H9 (cell line): ENCODE data around the gene NUMA1. TPM values are rescaled to one million over a fixed set of nuclear protein-coding genes. Genes with fewer than 3 reads are reported as not detected.

Experiments used
- DNase-seq: peaks from one replicate; pipeline ENCODE4 v3.0.0-alpha.2; 2017
- H2AFZ ChIP-seq: one replicate; pipeline ENCODE4 v1.6.1; 2013; ENCODE audit warnings: mild to moderate bottlenecking, low read length, control low read depth, moderate library complexity
- H2AK5ac ChIP-seq: 2 replicates; pipeline ENCODE4 v1.6.1; 2013; ENCODE audit warnings: low read length, control low read depth, mixed read lengths; ENCODE audit not compliant: insufficient read length
- H2BK120ac ChIP-seq: one replicate; pipeline ENCODE4 v1.6.1; 2013; ENCODE audit warnings: low read depth, mild to moderate bottlenecking, low read length, control low read depth, inconsistent platforms; ENCODE audit not compliant: poor library complexity, severe bottlenecking
- H2BK12ac ChIP-seq: 2 replicates; pipeline ENCODE4 v1.6.1; 2013; ENCODE audit warnings: low read length, control low read depth, mixed read lengths, low read depth; ENCODE audit not compliant: insufficient read length
- H2BK15ac ChIP-seq: 2 replicates; pipeline ENCODE4 v1.6.1; 2013; ENCODE audit warnings: low read depth, low read length, control low read depth
- H2BK20ac ChIP-seq: one replicate; pipeline ENCODE4 v1.6.1; 2013; ENCODE audit warnings: low read depth, mild to moderate bottlenecking, low read length, control low read depth, inconsistent platforms; ENCODE audit not compliant: poor library complexity, severe bottlenecking
- H2BK5ac ChIP-seq: 2 replicates; pipeline ENCODE4 v1.6.1; 2013; ENCODE audit warnings: low read length, control low read depth, mixed read lengths; ENCODE audit not compliant: insufficient read length
- H3K14ac ChIP-seq: 2 replicates; pipeline ENCODE4 v1.6.1; 2013; ENCODE audit warnings: low read length, control low read depth; ENCODE audit not compliant: insufficient read depth
- H3K18ac ChIP-seq: 2 replicates; pipeline ENCODE4 v1.6.1; 2013; ENCODE audit warnings: low read depth, mild to moderate bottlenecking, mixed read lengths, low read length, control low read depth; ENCODE audit not compliant: insufficient read length
- H3K23ac ChIP-seq: 2 replicates; pipeline ENCODE4 v1.6.1; 2013; ENCODE audit warnings: low read length, control low read depth, mixed read lengths, low read depth; ENCODE audit not compliant: insufficient read length
- H3K23me2 ChIP-seq: 2 replicates; pipeline ENCODE4 v1.6.1; 2013; ENCODE audit warnings: low read depth, mild to moderate bottlenecking, mixed read lengths, low read length, control low read depth; ENCODE audit not compliant: insufficient read length, poor library complexity, severe bottlenecking
- H3K27ac ChIP-seq: 2 replicates; pipeline ENCODE4 v1.5.1; 2013; ENCODE audit warnings: low read length, control low read depth, mixed read lengths, low read depth; ENCODE audit not compliant: insufficient read length
- H3K27me3 ChIP-seq: 2 replicates; pipeline ENCODE4 v1.6.1; 2013; ENCODE audit warnings: low read length, control low read depth, inconsistent platforms; ENCODE audit not compliant: insufficient read depth
- H3K4ac ChIP-seq: 2 replicates; pipeline ENCODE4 v1.6.1; 2013; ENCODE audit warnings: low read depth, mild to moderate bottlenecking, control low read depth, inconsistent platforms, low read length, moderate library complexity
- H3K4me1 ChIP-seq: 2 replicates; pipeline ENCODE4 v1.6.1; 2013; ENCODE audit warnings: low read length, control low read depth, inconsistent platforms; ENCODE audit not compliant: insufficient read depth
- H3K4me2 ChIP-seq: 2 replicates; pipeline ENCODE4 v1.6.1; 2013; ENCODE audit warnings: low read length, control low read depth, mixed read lengths; ENCODE audit not compliant: insufficient read length, insufficient read depth
- H3K56ac ChIP-seq: 2 replicates; pipeline ENCODE4 v1.6.1; 2013; ENCODE audit warnings: low read depth, mild to moderate bottlenecking, mixed read lengths, low read length, control low read depth; ENCODE audit not compliant: insufficient read length
- H3K79me1 ChIP-seq: 2 replicates; pipeline ENCODE4 v1.6.1; 2013; ENCODE audit warnings: low read depth, mild to moderate bottlenecking, moderate library complexity, low read length, control low read depth, inconsistent platforms; ENCODE audit not compliant: insufficient read depth, poor library complexity, severe bottlenecking
- H3K79me2 ChIP-seq: 2 replicates; pipeline ENCODE4 v1.6.1; 2013; ENCODE audit warnings: low read length, control low read depth, inconsistent platforms; ENCODE audit not compliant: insufficient read depth
- H3K9ac ChIP-seq: 2 replicates; pipeline ENCODE4 v1.6.1; 2013; ENCODE audit warnings: low read length, control low read depth, mixed read lengths; ENCODE audit not compliant: insufficient read length; ENCODE audit errors: extremely low read depth
- H3K9me3 ChIP-seq: one replicate; pipeline ENCODE4 v1.6.1; 2013; ENCODE audit warnings: low read depth, low read length, inconsistent platforms; ENCODE audit not compliant: control insufficient read depth
- H3T11ph ChIP-seq: one replicate; pipeline ENCODE4 v1.6.1; 2013; ENCODE audit warnings: mild to moderate bottlenecking, low read length, control low read depth, inconsistent platforms
- H4K20me1 ChIP-seq: one replicate; pipeline ENCODE4 v1.6.1; 2013; ENCODE audit not compliant: control insufficient read depth, insufficient read length, insufficient read depth
- H4K5ac ChIP-seq: 2 replicates; pipeline ENCODE4 v1.6.1; 2013; ENCODE audit warnings: low read depth, mild to moderate bottlenecking, mixed read lengths, low read length, control low read depth; ENCODE audit not compliant: insufficient read length
- H4K8ac ChIP-seq: replicated peaks from 2 replicates; pipeline ENCODE4 v1.6.1; 2013; ENCODE audit warnings: low read length, control low read depth, mixed read lengths, low read depth; ENCODE audit not compliant: insufficient read length
- H4K91ac ChIP-seq: 2 replicates; pipeline ENCODE4 v1.6.1; 2013; ENCODE audit warnings: low read depth, mild to moderate bottlenecking, moderate library complexity, mixed read lengths, low read length, control low read depth; ENCODE audit not compliant: insufficient read length
- H3K27ac Mint-ChIP-seq, 3 experiments: 2 replicates in 2 of 3; 3 replicates in 1 of 3; pipeline ENCODE4 v1.8.0; 2020 to 2021; ENCODE audit warnings: mixed read lengths in 3 of 3, mild to moderate bottlenecking in 1 of 3, moderate library complexity in 1 of 3
- H3K27me3 Mint-ChIP-seq: 2 replicates; pipeline ENCODE4 v1.8.0; 2021; ENCODE audit warnings: low read depth, mild to moderate bottlenecking, moderate library complexity, mixed read lengths
- H3K36me3 Mint-ChIP-seq, 3 experiments: 2 replicates in 2 of 3; 3 replicates in 1 of 3; pipeline ENCODE4 v1.8.0; 2020 to 2021; ENCODE audit warnings: low read depth in 3 of 3, mixed read lengths in 3 of 3; ENCODE audit not compliant: insufficient read depth in 1 of 3
- H3K4me1 Mint-ChIP-seq, 2 experiments: 2 replicates each; pipeline ENCODE4 v1.8.0; 2020; ENCODE audit warnings: mixed read lengths in 2 of 2
- H3K4me3 Mint-ChIP-seq, 2 experiments: 2 replicates in 1 of 2; 3 replicates in 1 of 2; pipeline ENCODE4 v1.8.0; 2020 to 2021; ENCODE audit warnings: mild to moderate bottlenecking in 2 of 2, mixed read lengths in 2 of 2, moderate library complexity in 1 of 2
- H3K9me3 Mint-ChIP-seq, 2 experiments: 2 replicates in 1 of 2; 3 replicates in 1 of 2; pipeline ENCODE4 v1.8.0; 2020; ENCODE audit warnings: mild to moderate bottlenecking in 2 of 2, mixed read lengths in 2 of 2, moderate library complexity in 1 of 2
- CTCF ChIP-seq: fragments of 200-600 bp; sonication (generic); conservative IDR thresholded peaks from 3 replicates; pipeline ENCODE4 v1.8.0; 2021; ENCODE audit warnings: antibody characterized with exemption, mild to moderate bottlenecking
- WGBS: extraction: QIAGEN DNeasy Blood & Tissue Kit; methylation state at CpG from one replicate; pipeline ENCODE4 v1.1.7; 2013; ENCODE audit warnings: missing lambda C conversion rate, low lambda C conversion rate, mixed read lengths; ENCODE audit not compliant: insufficient read length; ENCODE audit errors: extremely low coverage; 5-methylcytosine and 5-hydroxymethylcytosine counted together
- total RNA-seq: library from RNA; stranded (reverse); gene quantifications from 2 replicates; pipeline ENCODE4 v1.2.1, GENCODE V29; 2021

NUMA1 gene
- total RNA-seq, 1 experiment from 2014 or later = 136 TPM

DNA sequence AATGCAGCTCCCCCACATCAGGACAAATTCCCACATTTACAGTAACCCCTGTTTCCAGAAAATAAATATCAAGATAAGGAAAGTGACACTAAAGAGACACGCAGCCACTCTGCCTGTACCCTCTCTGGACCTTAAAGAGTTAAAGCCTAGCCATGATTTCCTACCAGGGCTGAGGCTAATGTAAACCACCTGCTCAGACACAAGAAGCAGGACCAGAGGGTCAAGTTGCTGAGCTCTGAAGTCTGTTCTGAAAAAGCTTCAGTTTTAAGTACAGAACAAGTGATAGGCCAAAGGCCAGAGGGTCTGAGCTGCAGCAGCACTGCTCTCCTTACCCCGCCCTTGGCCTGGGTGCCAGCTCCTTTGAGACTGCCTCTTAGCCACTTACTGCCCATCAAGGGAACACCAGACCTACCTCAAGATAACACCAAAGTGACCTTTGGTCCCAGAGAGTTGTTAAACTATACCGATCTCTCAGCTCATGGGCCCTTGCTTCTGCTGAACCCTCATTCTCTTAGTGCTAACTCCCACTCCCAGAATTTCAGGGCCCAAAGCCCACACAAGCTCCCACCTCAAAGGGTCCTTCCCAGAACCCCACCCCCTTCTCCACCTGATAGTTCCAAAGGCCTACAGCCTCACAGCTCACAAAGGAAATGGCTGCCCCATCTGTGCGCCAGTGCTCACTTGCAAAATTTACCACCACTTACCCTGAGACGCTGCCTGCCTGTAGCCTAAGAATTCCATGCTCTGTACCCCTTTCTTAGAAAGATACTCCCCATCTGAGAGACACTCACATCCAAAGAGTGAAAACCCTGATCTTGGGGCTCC is 41.1 kb downstream of the NUMA1 start:
- Histone ChIP-seq H2BK12ac (peak overlapping the region; percentile 38), H2BK20ac (no peak overlapping the region), H3K9me3 (no peaks in the 10 kb centered on the region), H3K56ac (no peak overlapping the region), H4K8ac (no peak overlapping the region), H3K27me3 (no peaks in the 10 kb centered on the region), H3K27ac (no peak overlapping the region), H4K5ac (no peak overlapping the region), H3K4ac (no peak overlapping the region; the same call in 1 of the 2 replicates), H3K4me1 (peaks cover 9% of the 10 kb centered on the region; the same call in 1 of the 2 replicates), H3K23me2 (peaks cover 8% of the 10 kb centered on the region), H3K79me1 (peaks cover 10% of the 10 kb centered on the region), H2BK5ac (no peak overlapping the region), H3K9ac (no peak overlapping the region), H2BK15ac (no peak overlapping the region), H3K14ac (no peak overlapping the region), H3K79me2 (peaks cover 12% of the 10 kb centered on the region; the same call in 1 of the 2 replicates), H3K4me2 (peak overlapping the region; percentile 45), H2AK5ac (peak overlapping the region; percentile 33), H4K20me1 (no peaks in the 10 kb centered on the region), H3T11ph (no peak overlapping the region), H2AFZ (no peak overlapping the region), H3K18ac (no peak overlapping the region), H3K23ac (no peak overlapping the region), H4K91ac (no peak overlapping the region), H2BK120ac (no peak overlapping the region)
- TF ChIP-seq CTCF = no peak
- Mint-ChIP-seq H3K4me1 (peaks cover 10 to 11% of the 10 kb centered on the region in 2 experiments), H3K27ac (peak overlapping the region in 1 of 3 experiments; percentile 90; a peak in 4 of 7 replicates), H3K9me3 (no peaks in the 10 kb centered on the region), H3K27me3 (no peaks in the 10 kb centered on the region), H3K4me3 (peak overlapping the region in 1 of 2 experiments; percentile 41), H3K36me3 (peaks cover 12 to 27% (median 21%) of the 10 kb centered on the region in 3 experiments; a peak in 6 of 7 replicates)
- no peak for DNase-seq
- no CpG with 5 or more reads among the region's 5 CpGs for WGBS
